ENCODE results near the gene MPZL1.
A peak's percentile ranks its signal among the peaks of the same experiment; 100 is the strongest.

MPZL1 gene

GRCh38 chr1:167687919-167688519 is 33.8 kb upstream of the MPZL1 start:
- peak; percentile 52 for DNase-seq
- H3K9me3 ChIP-seq (ENCODE audit: severe bottlenecking), result no peaks in the 10 kb centered on the region
- H3K27me3 ChIP-seq (ENCODE audit: insufficient read depth, low read depth, severe bottlenecking), result no peaks in the 10 kb centered on the region
- no peaks in the 10 kb centered on the region for H3K36me3 ChIP-seq
- H3K4me3 ChIP-seq (ENCODE audit: low read depth, low read length), result no peak overlapping the region
- H3K27ac ChIP-seq, result no peak overlapping the region
- TF ChIP-seq, protein P1, sequence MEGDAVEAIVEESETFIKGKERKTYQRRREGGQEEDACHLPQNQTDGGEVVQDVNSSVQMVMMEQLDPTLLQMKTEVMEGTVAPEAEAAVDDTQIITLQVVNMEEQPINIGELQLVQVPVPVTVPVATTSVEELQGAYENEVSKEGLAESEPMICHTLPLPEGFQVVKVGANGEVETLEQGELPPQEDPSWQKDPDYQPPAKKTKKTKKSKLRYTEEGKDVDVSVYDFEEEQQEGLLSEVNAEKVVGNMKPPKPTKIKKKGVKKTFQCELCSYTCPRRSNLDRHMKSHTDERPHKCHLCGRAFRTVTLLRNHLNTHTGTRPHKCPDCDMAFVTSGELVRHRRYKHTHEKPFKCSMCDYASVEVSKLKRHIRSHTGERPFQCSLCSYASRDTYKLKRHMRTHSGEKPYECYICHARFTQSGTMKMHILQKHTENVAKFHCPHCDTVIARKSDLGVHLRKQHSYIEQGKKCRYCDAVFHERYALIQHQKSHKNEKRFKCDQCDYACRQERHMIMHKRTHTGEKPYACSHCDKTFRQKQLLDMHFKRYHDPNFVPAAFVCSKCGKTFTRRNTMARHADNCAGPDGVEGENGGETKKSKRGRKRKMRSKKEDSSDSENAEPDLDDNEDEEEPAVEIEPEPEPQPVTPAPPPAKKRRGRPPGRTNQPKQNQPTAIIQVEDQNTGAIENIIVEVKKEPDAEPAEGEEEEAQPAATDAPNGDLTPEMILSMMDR (IDR thresholded peaks at IDR 0.05; ENCODE audit: low read depth, low read length), result peak; percentile 54

GRCh38 chr1:167689567-167689920 is 32.2 kb upstream of the MPZL1 start:
- no peak overlapping the region for H3K27ac ChIP-seq
- no peaks in the 10 kb centered on the region for H3K9me3 ChIP-seq (ENCODE audit: severe bottlenecking)
- no peak overlapping the region for H3K4me3 ChIP-seq (ENCODE audit: low read depth, low read length)
- TF ChIP-seq, protein P1 (IDR thresholded peaks at IDR 0.05; ENCODE audit: low read depth, low read length), result no peak
- H3K27me3 ChIP-seq (ENCODE audit: insufficient read depth, low read depth, severe bottlenecking), result no peaks in the 10 kb centered on the region
- no peak for DNase-seq
- H3K36me3 ChIP-seq, result no peaks in the 10 kb centered on the region

DNA sequence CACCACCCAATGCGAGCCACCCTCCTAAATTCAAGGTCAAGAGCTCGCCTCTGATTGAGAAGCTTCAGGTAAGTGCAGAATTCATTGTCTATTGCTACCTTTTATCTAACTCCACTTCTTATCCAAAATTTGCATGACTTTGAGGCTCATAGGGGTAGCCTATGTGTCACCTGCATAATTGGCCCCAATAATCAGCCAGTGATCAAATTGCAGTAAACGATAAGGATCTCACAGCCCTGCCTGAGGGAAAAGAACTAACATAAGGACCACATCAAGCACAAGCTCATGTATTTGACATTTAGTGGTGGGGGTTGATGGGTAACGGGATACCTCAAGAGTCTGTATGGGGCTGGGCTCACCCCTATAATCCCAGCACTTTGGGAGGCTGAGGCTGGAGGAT is 31.7 kb upstream of the MPZL1 start:
- Histone ChIP-seq H3K27me3 (ENCODE audit: insufficient read depth, low read depth, severe bottlenecking) (no peaks in the 10 kb centered on the region), H3K27ac (no peak overlapping the region), H3K4me3 (ENCODE audit: low read depth, low read length) (no peak overlapping the region), H3K9me3 (ENCODE audit: severe bottlenecking) (no peaks in the 10 kb centered on the region), H3K36me3 (no peaks in the 10 kb centered on the region)
- TF ChIP-seq, protein P1 (IDR thresholded peaks at IDR 0.05; ENCODE audit: low read depth, low read length), result no peak
- no peak for DNase-seq

GRCh38 chr1:167693425-167694045 is 28.2 kb upstream of the MPZL1 start:
- Histone ChIP-seq H3K27ac (no peak overlapping the region), H3K36me3 (no peaks in the 10 kb centered on the region), H3K27me3 (ENCODE audit: insufficient read depth, low read depth, severe bottlenecking) (no peaks in the 10 kb centered on the region), H3K4me3 (ENCODE audit: low read depth, low read length) (no peak overlapping the region), H3K9me3 (ENCODE audit: severe bottlenecking) (no peaks in the 10 kb centered on the region)
- DNase-seq, result no peak
- TF ChIP-seq, protein P1 (IDR thresholded peaks at IDR 0.05; ENCODE audit: low read depth, low read length), result no peak

DNA sequence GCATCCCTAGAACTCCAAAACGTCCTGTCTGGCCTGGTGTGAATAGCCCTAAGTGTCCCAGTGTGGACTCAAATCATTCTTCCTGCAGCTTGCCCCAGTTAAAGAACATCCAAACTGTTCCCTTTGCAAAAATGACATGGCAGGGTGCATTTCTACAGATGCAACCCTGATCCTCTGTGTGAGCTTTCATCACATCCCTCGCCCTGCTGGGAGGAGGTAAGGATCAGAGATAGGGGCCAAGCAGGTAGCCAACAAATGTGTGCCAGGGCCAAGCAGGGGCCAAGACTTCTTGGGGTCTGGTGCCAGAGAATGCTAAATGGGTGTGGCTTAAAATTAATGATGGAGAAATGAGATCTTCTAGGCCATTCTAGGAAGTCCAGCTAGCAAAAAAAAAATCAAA is 27.1 kb upstream of the MPZL1 start:
- TF ChIP-seq, protein P1 (IDR thresholded peaks at IDR 0.05; ENCODE audit: low read depth, low read length), result no peak
- H3K9me3 ChIP-seq (ENCODE audit: severe bottlenecking), result no peaks in the 10 kb centered on the region
- no peak overlapping the region for H3K27ac ChIP-seq
- no peak overlapping the region for H3K4me3 ChIP-seq (ENCODE audit: low read depth, low read length)
- H3K36me3 ChIP-seq, result no peaks in the 10 kb centered on the region
- H3K27me3 ChIP-seq (ENCODE audit: insufficient read depth, low read depth, severe bottlenecking), result no peaks in the 10 kb centered on the region
- DNase-seq, result no peak

DNA sequence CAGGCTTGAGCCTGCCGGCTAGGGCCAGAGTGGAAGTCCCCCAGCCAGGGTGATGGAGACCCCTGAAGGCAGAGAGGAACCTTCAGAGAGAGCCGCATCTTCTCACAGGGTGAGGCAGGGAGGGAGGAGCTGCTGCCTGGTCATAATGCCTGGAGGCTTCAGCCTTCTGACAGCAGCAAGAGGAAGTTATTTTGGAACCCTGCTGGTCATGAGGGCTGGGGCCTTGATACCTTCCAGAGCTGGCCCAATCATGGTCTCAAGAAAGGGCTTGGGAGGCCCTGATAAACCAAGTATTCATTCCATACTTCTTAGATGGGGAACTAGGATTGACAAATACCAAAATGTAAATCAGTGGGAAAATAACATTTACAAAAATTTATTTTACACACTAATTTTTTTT is 26.6 kb upstream of the MPZL1 start:
- TF ChIP-seq, protein P1 (IDR thresholded peaks at IDR 0.05; ENCODE audit: low read depth, low read length), result no peak
- no peak for DNase-seq
- H3K36me3 ChIP-seq, result no peaks in the 10 kb centered on the region

More for the DNA sequence above, 26.6 kb upstream of the MPZL1 start:
- Histone ChIP-seq H3K27ac (no peak overlapping the region), H3K4me3 (ENCODE audit: low read depth, low read length) (no peak overlapping the region), H3K27me3 (ENCODE audit: insufficient read depth, low read depth, severe bottlenecking) (no peaks in the 10 kb centered on the region), H3K9me3 (ENCODE audit: severe bottlenecking) (no peaks in the 10 kb centered on the region)
